HepG2 (cell line): ENCODE measurements around the gene HOXA9. TPM values are rescaled to one million over a fixed set of nuclear protein-coding genes. Genes with fewer than 3 reads are reported as not detected.

Experiments used
- BRD4 ChIP-seq: sonication (generic); formaldehyde crosslinking; IDR thresholded peaks from 2 replicates; pipeline ENCODE4 v1.4.0; 2020; ENCODE audit warnings: missing genetic modification reagents
- CCDC6 ChIP-seq: sonication (generic); formaldehyde crosslinking; IDR thresholded peaks from 2 replicates; pipeline ENCODE4 v1.8.1; 2022; ENCODE audit warnings: mild to moderate bottlenecking, missing genetic modification reagents, moderate library complexity
- DNMT3B ChIP-seq: conservative IDR thresholded peaks from 2 replicates; pipeline ENCODE4 v1.6.1; 2016; ENCODE audit warnings: missing biosample characterization, control low read depth
- FIP1L1 ChIP-seq: fragments of 200-400 bp; formaldehyde crosslinking; IDR thresholded peaks from 2 replicates; pipeline ENCODE4 v1.6.1; 2018; ENCODE audit warnings: low read depth, mild to moderate bottlenecking, low read length, moderate library complexity, borderline replicate concordance; ENCODE audit not compliant: insufficient read depth
- GPN1 ChIP-seq: sonication (generic); formaldehyde crosslinking; IDR thresholded peaks from 2 replicates; pipeline ENCODE4 v1.5.1; 2020; ENCODE audit warnings: missing genetic modification reagents, borderline replicate concordance
- HOXD1 ChIP-seq: sonication (generic); formaldehyde crosslinking; IDR thresholded peaks from 2 replicates; pipeline ENCODE4 v1.5.0; 2020; ENCODE audit warnings: missing genetic modification reagents
- MIER2 ChIP-seq: IDR thresholded peaks from 2 replicates; pipeline ENCODE4 v1.6.1; 2016; ENCODE audit warnings: missing biosample characterization, missing genetic modification reagents
- PAWR ChIP-seq: sonication (generic); formaldehyde crosslinking; IDR thresholded peaks from 2 replicates; pipeline ENCODE4 v1.4.0; 2020; ENCODE audit warnings: missing genetic modification reagents, mild to moderate bottlenecking, borderline replicate concordance
- REPIN1 ChIP-seq: sonication (generic); formaldehyde crosslinking; IDR thresholded peaks from 2 replicates; pipeline ENCODE4 v1.8.0; 2022; ENCODE audit warnings: missing genetic modification reagents, low read depth, mild to moderate bottlenecking, borderline replicate concordance
- RFX1 ChIP-seq: fragments of 450-650 bp; IDR thresholded peaks from 2 replicates; pipeline ENCODE4 v1.6.1; 2017
- SKI ChIP-seq: fragments of 450-650 bp; IDR thresholded peaks from one replicate; pipeline ENCODE4 v1.6.1; 2018; ENCODE audit warnings: mild to moderate bottlenecking; ENCODE audit not compliant: partially characterized antibody
- ZNF350 ChIP-seq: sonication (generic); formaldehyde crosslinking; IDR thresholded peaks from 2 replicates; pipeline ENCODE4 v1.4.0; 2020; ENCODE audit warnings: mild to moderate bottlenecking, low read depth, missing genetic modification reagents, borderline replicate concordance
- ZNF510 ChIP-seq: sonication (generic); formaldehyde crosslinking; IDR thresholded peaks from 2 replicates; pipeline ENCODE4 v1.4.0; 2020; ENCODE audit warnings: low read depth, mild to moderate bottlenecking, missing genetic modification reagents
- ZNF550 ChIP-seq: sonication (generic); formaldehyde crosslinking; IDR thresholded peaks from 2 replicates; pipeline ENCODE4 v1.4.0; 2020; ENCODE audit warnings: mild to moderate bottlenecking, missing genetic modification reagents, borderline replicate concordance
- ZNF558 ChIP-seq: sonication (generic); formaldehyde crosslinking; IDR thresholded peaks from 2 replicates; pipeline ENCODE4 v1.9.0; 2022; ENCODE audit warnings: mild to moderate bottlenecking, missing genetic modification reagents, borderline replicate concordance
- ZNF572 ChIP-seq: sonication (generic); formaldehyde crosslinking; IDR thresholded peaks from 2 replicates; pipeline ENCODE4 v1.5.1; 2020; ENCODE audit warnings: mild to moderate bottlenecking, missing genetic modification reagents
- ZNF598 ChIP-seq: sonication (generic); formaldehyde crosslinking; IDR thresholded peaks from 2 replicates; pipeline ENCODE4 v1.5.1; 2020; ENCODE audit warnings: mild to moderate bottlenecking, missing genetic modification reagents, borderline replicate concordance
- ZNF614 ChIP-seq: IDR thresholded peaks from 2 replicates; pipeline ENCODE4 v1.6.1; 2018; ENCODE audit warnings: missing biosample characterization, missing genetic modification reagents, inconsistent platforms, borderline replicate concordance
- ZNF792 ChIP-seq: IDR thresholded peaks from 2 replicates; pipeline ENCODE4 v1.6.1; 2016
- polyA plus RNA-seq, 8 experiments: library from polyadenylated mRNA; depleted of rRNA in 3 of 8; stranded (reverse) in 7 of 8; unstranded in 1 of 8; fragments of >200 nt; fragmentation: Illumina TruSeq in 4 of 8; extraction: Trizol in 4 of 8; gene quantifications; 2 replicates each; pipeline versions ENCODE4 v1.2.1 to v1.2.3, GENCODE V29; 2011 to 2016; ENCODE audit warnings: low read depth in 4 of 8, missing spikeins in 1 of 8, mixed read lengths in 1 of 8; ENCODE audit not compliant: insufficient read depth in 1 of 8
- total RNA-seq, 5 experiments: library from RNA; depleted of rRNA; stranded (reverse); fragments of >200 nt; fragmentation: Illumina TruSeq; extraction: Trizol; gene quantifications; 2 replicates each; pipeline ENCODE4 v1.2.3, GENCODE V29; 2016; ENCODE audit warnings: low read depth in 1 of 5
- TF ChIP-seq, protein P1 (sequence below): sonication (generic); formaldehyde crosslinking; IDR thresholded peaks from 2 replicates; pipeline ENCODE4 v1.8.1; 2023; ENCODE audit warnings: mild to moderate bottlenecking, missing genetic modification reagents
- TF ChIP-seq, protein P2 (sequence below): IDR thresholded peaks from 2 replicates; pipeline ENCODE4 v1.6.1; 2018; ENCODE audit warnings: missing genetic modification reagents
- TF ChIP-seq, protein P3 (sequence below): sonication (generic); formaldehyde crosslinking; IDR thresholded peaks from 2 replicates; pipeline ENCODE4 v1.5.0; 2020; ENCODE audit warnings: missing genetic modification reagents
- TF ChIP-seq, protein P4 (sequence below): sonication (generic); formaldehyde crosslinking; IDR thresholded peaks from 2 replicates; pipeline ENCODE4 v1.5.0; 2020; ENCODE audit warnings: mild to moderate bottlenecking, missing genetic modification reagents

Gene HOXA9
- total and polyA plus RNA-seq, 2 of the 13 experiments (the other 11 are each of a cell fraction or from before 2014, with no cell fraction given), result not detected

DNA sequence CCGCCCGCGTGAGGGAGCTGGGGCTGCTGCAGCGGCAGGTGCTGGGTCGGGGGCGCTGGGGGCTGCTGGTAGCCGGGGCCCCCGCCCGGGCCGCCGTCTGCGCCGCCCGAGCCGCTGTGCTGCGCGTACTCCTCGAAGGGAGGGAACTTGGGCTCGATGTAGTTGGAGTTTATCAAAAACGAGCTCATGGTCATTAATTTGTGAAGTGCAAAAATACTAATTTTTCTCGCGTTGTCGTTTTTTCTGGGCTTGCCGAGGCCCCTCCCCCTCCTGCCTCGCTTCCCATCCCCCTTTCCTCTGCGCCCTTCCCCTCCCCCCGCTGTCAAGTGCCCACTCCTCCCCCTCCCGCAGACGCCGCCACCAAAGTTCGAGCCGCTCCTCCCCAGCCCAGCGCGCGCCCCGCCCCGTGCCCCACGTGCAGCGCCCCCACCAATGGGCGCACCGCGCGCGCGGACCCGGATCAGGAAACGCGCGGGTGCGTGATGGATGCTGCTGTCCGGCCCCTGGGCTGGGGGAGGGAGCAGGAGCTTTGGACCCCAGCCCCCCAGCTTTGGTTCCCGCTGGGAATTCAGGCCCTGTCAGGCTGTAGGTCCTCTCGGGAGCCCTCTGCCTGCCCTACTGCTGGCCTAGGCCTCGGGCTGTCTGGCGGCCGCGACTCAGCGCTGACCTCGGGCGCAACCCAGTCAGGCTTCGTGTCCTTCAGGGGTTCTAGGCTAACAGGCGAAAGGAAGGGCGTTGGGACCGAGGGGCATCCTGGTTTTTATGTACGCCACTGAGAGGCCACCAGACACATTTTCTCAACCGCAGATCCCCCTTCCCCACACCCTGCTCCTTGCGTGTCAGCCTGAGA lies 34.6 kb downstream of the HOXA9 start, which contains the start of gene HOXA4 (continued):
- TF ChIP-seq, protein P1, sequence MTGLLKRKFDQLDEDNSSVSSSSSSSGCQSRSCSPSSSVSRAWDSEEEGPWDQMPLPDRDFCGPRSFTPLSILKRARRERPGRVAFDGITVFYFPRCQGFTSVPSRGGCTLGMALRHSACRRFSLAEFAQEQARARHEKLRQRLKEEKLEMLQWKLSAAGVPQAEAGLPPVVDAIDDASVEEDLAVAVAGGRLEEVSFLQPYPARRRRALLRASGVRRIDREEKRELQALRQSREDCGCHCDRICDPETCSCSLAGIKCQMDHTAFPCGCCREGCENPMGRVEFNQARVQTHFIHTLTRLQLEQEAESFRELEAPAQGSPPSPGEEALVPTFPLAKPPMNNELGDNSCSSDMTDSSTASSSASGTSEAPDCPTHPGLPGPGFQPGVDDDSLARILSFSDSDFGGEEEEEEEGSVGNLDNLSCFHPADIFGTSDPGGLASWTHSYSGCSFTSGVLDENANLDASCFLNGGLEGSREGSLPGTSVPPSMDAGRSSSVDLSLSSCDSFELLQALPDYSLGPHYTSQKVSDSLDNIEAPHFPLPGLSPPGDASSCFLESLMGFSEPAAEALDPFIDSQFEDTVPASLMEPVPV (CRISPR knock-in tag), result peak; percentile 91
- TF ChIP-seq DNMT3B, result no peak
- no peak for TF ChIP-seq FIP1L1
- TF ChIP-seq REPIN1 (CRISPR knock-in tag), result peak; percentile 84
- no peak for TF ChIP-seq GPN1
- no peak for TF ChIP-seq ZNF510 (CRISPR knock-in tag)
- TF ChIP-seq BRD4 (CRISPR knock-in tag), result peak; percentile 14; the same call in 1 of the 2 replicates
- TF ChIP-seq MIER2, result no peak
- no peak for TF ChIP-seq ZNF550
- no peak for TF ChIP-seq SKI
- TF ChIP-seq HOXD1 (CRISPR knock-in tag), result no peak
- no peak for TF ChIP-seq ZNF792
- TF ChIP-seq, protein P2, sequence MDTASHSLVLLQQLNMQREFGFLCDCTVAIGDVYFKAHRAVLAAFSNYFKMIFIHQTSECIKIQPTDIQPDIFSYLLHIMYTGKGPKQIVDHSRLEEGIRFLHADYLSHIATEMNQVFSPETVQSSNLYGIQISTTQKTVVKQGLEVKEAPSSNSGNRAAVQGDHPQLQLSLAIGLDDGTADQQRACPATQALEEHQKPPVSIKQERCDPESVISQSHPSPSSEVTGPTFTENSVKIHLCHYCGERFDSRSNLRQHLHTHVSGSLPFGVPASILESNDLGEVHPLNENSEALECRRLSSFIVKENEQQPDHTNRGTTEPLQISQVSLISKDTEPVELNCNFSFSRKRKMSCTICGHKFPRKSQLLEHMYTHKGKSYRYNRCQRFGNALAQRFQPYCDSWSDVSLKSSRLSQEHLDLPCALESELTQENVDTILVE (CRISPR knock-in tag), result no peak
- peak; percentile 84; the same call in 1 of the 2 replicates for TF ChIP-seq ZNF350 (CRISPR knock-in tag)
- TF ChIP-seq ZNF614 (CRISPR knock-in tag), result no peak
- TF ChIP-seq ZNF598 (CRISPR knock-in tag), result peak; percentile 75; the same call in 1 of the 2 replicates
- TF ChIP-seq ZNF572 (CRISPR knock-in tag), result no peak
- TF ChIP-seq, protein P3, sequence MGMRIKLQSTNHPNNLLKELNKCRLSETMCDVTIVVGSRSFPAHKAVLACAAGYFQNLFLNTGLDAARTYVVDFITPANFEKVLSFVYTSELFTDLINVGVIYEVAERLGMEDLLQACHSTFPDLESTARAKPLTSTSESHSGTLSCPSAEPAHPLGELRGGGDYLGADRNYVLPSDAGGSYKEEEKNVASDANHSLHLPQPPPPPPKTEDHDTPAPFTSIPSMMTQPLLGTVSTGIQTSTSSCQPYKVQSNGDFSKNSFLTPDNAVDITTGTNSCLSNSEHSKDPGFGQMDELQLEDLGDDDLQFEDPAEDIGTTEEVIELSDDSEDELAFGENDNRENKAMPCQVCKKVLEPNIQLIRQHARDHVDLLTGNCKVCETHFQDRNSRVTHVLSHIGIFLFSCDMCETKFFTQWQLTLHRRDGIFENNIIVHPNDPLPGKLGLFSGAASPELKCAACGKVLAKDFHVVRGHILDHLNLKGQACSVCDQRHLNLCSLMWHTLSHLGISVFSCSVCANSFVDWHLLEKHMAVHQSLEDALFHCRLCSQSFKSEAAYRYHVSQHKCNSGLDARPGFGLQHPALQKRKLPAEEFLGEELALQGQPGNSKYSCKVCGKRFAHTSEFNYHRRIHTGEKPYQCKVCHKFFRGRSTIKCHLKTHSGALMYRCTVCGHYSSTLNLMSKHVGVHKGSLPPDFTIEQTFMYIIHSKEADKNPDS, result no peak
- TF ChIP-seq RFX1, result no peak
- TF ChIP-seq CCDC6 (CRISPR knock-in tag), result peak; percentile 31; the same call in 1 of the 2 replicates
- TF ChIP-seq ZNF558, result no peak; the same call in 1 of the 2 replicates
- TF ChIP-seq PAWR (CRISPR knock-in tag), result no peak
- TF ChIP-seq, protein P4, sequence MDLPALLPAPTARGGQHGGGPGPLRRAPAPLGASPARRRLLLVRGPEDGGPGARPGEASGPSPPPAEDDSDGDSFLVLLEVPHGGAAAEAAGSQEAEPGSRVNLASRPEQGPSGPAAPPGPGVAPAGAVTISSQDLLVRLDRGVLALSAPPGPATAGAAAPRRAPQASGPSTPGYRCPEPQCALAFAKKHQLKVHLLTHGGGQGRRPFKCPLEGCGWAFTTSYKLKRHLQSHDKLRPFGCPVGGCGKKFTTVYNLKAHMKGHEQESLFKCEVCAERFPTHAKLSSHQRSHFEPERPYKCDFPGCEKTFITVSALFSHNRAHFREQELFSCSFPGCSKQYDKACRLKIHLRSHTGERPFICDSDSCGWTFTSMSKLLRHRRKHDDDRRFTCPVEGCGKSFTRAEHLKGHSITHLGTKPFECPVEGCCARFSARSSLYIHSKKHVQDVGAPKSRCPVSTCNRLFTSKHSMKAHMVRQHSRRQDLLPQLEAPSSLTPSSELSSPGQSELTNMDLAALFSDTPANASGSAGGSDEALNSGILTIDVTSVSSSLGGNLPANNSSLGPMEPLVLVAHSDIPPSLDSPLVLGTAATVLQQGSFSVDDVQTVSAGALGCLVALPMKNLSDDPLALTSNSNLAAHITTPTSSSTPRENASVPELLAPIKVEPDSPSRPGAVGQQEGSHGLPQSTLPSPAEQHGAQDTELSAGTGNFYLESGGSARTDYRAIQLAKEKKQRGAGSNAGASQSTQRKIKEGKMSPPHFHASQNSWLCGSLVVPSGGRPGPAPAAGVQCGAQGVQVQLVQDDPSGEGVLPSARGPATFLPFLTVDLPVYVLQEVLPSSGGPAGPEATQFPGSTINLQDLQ (CRISPR knock-in tag), result no peak
